Urothelium cell line (cell line): ENCODE measurements around the gene EVPLL.
"Not testable (repeated sequence)": the region's sequence is repeated elsewhere in the genome, so short reads cannot be mapped to it uniquely, and the experiment has no call there.

Experiments
- DNase-seq: peaks from one replicate; pipeline ENCODE4 v3.0.0; 2011; ENCODE audit warnings: low spot score, mixed read lengths
- FAIRE-seq: peaks from 2 replicates; lab custom pipeline; 2011; peaks lifted over from hg19 to GRCh38; lab: Jason Lieb, UNC

EVPLL gene

GRCh38 chr17:18378614-18379013, 1.0 kb downstream of the EVPLL start:
- not testable (repeated sequence) for FAIRE-seq

GRCh38 chr17:18379246-18380146, 1.9 kb downstream of the EVPLL start:
- FAIRE-seq, result peak; percentile 53
- no peak for DNase-seq

More at GRCh38 chr17:18378614-18379013, 1.0 kb downstream of the EVPLL start:
- not testable (repeated sequence) for DNase-seq

GRCh38 chr17:18380471-18381157, 3.0 kb downstream of the EVPLL start:
- no peak for FAIRE-seq

GRCh38 chr17:18381158-18381952, 3.8 kb downstream of the EVPLL start:
- no peak for FAIRE-seq
- no peak for DNase-seq

More at GRCh38 chr17:18380471-18381157, 3.0 kb downstream of the EVPLL start:
- no peak for DNase-seq

GRCh38 chr17:18381953-18382245, 4.3 kb downstream of the EVPLL start:
- no peak for DNase-seq
- FAIRE-seq, result no peak

GRCh38 chr17:18382441-18383078, 5.0 kb downstream of the EVPLL start:
- DNase-seq (no peak), FAIRE-seq (no peak)

GRCh38 chr17:18383079-18383481, 5.5 kb downstream of the EVPLL start:
- not testable (repeated sequence) for FAIRE-seq, DNase-seq

GRCh38 chr17:18384271-18384670, 6.7 kb downstream of the EVPLL start:
- FAIRE-seq, DNase-seq: not testable (repeated sequence)

- not testable (repeated sequence) for FAIRE-seq, DNase-seq
These were observed 10.0 kb downstream of the EVPLL start for GRCh38 chr17:18387583-18387982.

GRCh38 chr17:18388266-18388665, 10.7 kb downstream of the EVPLL start:
- not testable (repeated sequence) for DNase-seq, FAIRE-seq

GRCh38 chr17:18388728-18389127, 11.2 kb downstream of the EVPLL start:
- DNase-seq, FAIRE-seq: not testable (repeated sequence)

GRCh38 chr17:18401872-18402590, 24.5 kb downstream of the EVPLL start:
- DNase-seq, FAIRE-seq: not testable (repeated sequence)

GRCh38 chr17:18403166-18403565, 25.6 kb downstream of the EVPLL start:
- not testable (repeated sequence) for DNase-seq, FAIRE-seq

GRCh38 chr17:18403604-18404003, 26.0 kb downstream of the EVPLL start:
- FAIRE-seq, DNase-seq: not testable (repeated sequence)

GRCh38 chr17:18408906-18409305, 31.3 kb downstream of the EVPLL start:
- DNase-seq, FAIRE-seq: not testable (repeated sequence)

- FAIRE-seq, DNase-seq: not testable (repeated sequence)
These were observed 31.7 kb downstream of the EVPLL start for GRCh38 chr17:18409321-18409720.

GRCh38 chr17:18410736-18411135, 33.2 kb downstream of the EVPLL start:
- not testable (repeated sequence) for DNase-seq, FAIRE-seq

- peak; percentile 23 for FAIRE-seq
- not testable (repeated sequence) for DNase-seq
These were observed 33.8 kb downstream of the EVPLL start for GRCh38 chr17:18411377-18411864.

GRCh38 chr17:18412001-18412538, 34.5 kb downstream of the EVPLL start:
- FAIRE-seq, result peak; percentile 92
- not testable (repeated sequence) for DNase-seq
